Measurements from ENCODE around the gene KBTBD2. TPM values are rescaled to one million over a fixed set of nuclear protein-coding genes. Genes with fewer than 3 reads are reported as not detected.
"Not testable (repeated sequence)": the region's sequence is repeated elsewhere in the genome, so short reads cannot be mapped to it uniquely, and the experiment has no call there.

The KBTBD2 gene
- polyA plus RNA-seq, 1 donor from 2014 or later: 70.1 TPM

- peaks cover 9% of the 10 kb centered on the region for H3K36me3 ChIP-seq (ENCODE audit: insufficient read depth, low read length)
- no peak overlapping the region for H3K4me3 ChIP-seq (ENCODE audit: low read length)
- no peaks in the 10 kb centered on the region for H3K27me3 ChIP-seq (ENCODE audit: insufficient read depth, low read depth, low read length)
- H3K4me2 ChIP-seq (ENCODE audit: low read length): no peak overlapping the region
- H3K9me2 ChIP-seq (ENCODE audit: insufficient read depth, low read length): no peaks in the 10 kb centered on the region
- no peaks in the 10 kb centered on the region for H4K20me1 ChIP-seq (ENCODE audit: insufficient read depth)
- no peak overlapping the region for H2AFZ ChIP-seq (ENCODE audit: low read depth, low read length)
- H3F3A ChIP-seq (ENCODE audit: insufficient read depth, low read length, poor library complexity, severe bottlenecking): no peaks in the 10 kb centered on the region
- no peak overlapping the region for H3K9ac ChIP-seq (ENCODE audit: low read length)
- H3K9me3 ChIP-seq (ENCODE audit: low read length): no peaks in the 10 kb centered on the region
- no peak overlapping the region for H3K27ac ChIP-seq (ENCODE audit: low read length)
- TF ChIP-seq SMC3 (conservative IDR thresholded peaks at IDR 0.05; ENCODE audit: poor library complexity): no peak
- TF ChIP-seq RAD21 (conservative IDR thresholded peaks at IDR 0.05): no peak
- TF ChIP-seq POLR2AphosphoS5 (IDR thresholded peaks at IDR 0.05): no peak
- TF ChIP-seq EZH2 (IDR thresholded peaks at IDR 0.05; ENCODE audit: borderline replicate concordance, insufficient read depth, low read length, poor library complexity, severe bottlenecking): no peak
- no peak for TF ChIP-seq EP300 (conservative IDR thresholded peaks at IDR 0.05; ENCODE audit: poor library complexity, severe bottlenecking)
- no peak for TF ChIP-seq REST (IDR thresholded peaks at IDR 0.05; ENCODE audit: borderline replicate concordance)
- TF ChIP-seq CTCF (IDR thresholded peaks at IDR 0.05; ENCODE audit: poor library complexity, severe bottlenecking): no peak
- no peak for TF ChIP-seq MXI1 (conservative IDR thresholded peaks at IDR 0.05; ENCODE audit: poor library complexity, severe bottlenecking)
- TF ChIP-seq TAF1 (IDR thresholded peaks at IDR 0.05; ENCODE audit: low read depth): no peak
- peaks cover 2% of the 10 kb centered on the region for H3K79me2 ChIP-seq (replicated peaks; ENCODE audit: insufficient read depth, low read length)
Measured at GRCh38 chr7:32921896-32922295, 30.3 kb upstream of the KBTBD2 start.

- H3K27ac ChIP-seq (ENCODE audit: low read length); H3K79me2 ChIP-seq (replicated peaks; ENCODE audit: insufficient read depth, low read length); H4K20me1 ChIP-seq (ENCODE audit: insufficient read depth); H3K9me3 ChIP-seq (ENCODE audit: low read length); H3F3A ChIP-seq (ENCODE audit: insufficient read depth, low read length, poor library complexity, severe bottlenecking); H3K9ac ChIP-seq (ENCODE audit: low read length); H3K9me2 ChIP-seq (ENCODE audit: insufficient read depth, low read length); H3K36me3 ChIP-seq (ENCODE audit: insufficient read depth, low read length); H3K4me2 ChIP-seq (ENCODE audit: low read length); H2AFZ ChIP-seq (ENCODE audit: low read depth, low read length); H3K4me3 ChIP-seq (ENCODE audit: low read length); H3K27me3 ChIP-seq (ENCODE audit: insufficient read depth, low read depth, low read length): not testable (repeated sequence)
Measured at GRCh38 chr7:32916994-32917393, 25.4 kb upstream of the KBTBD2 start.

GRCh38 chr7:32916006-32916405 is 24.4 kb upstream of the KBTBD2 start:
- H3K36me3 ChIP-seq (ENCODE audit: insufficient read depth, low read length): no peaks in the 10 kb centered on the region
- no peaks in the 10 kb centered on the region for H3K27me3 ChIP-seq (ENCODE audit: insufficient read depth, low read depth, low read length)
- no peaks in the 10 kb centered on the region for H4K20me1 ChIP-seq (ENCODE audit: insufficient read depth)
- no peaks in the 10 kb centered on the region for H3F3A ChIP-seq (ENCODE audit: insufficient read depth, low read length, poor library complexity, severe bottlenecking)
- H3K4me2 ChIP-seq (ENCODE audit: low read length): no peak overlapping the region
- H3K9me3 ChIP-seq (ENCODE audit: low read length): no peaks in the 10 kb centered on the region
- H2AFZ ChIP-seq (ENCODE audit: low read depth, low read length): no peak overlapping the region
- no peaks in the 10 kb centered on the region for H3K79me2 ChIP-seq (replicated peaks; ENCODE audit: insufficient read depth, low read length)
- no peaks in the 10 kb centered on the region for H3K9me2 ChIP-seq (ENCODE audit: insufficient read depth, low read length)
- H3K4me3 ChIP-seq (ENCODE audit: low read length): no peak overlapping the region
- H3K27ac ChIP-seq (ENCODE audit: low read length): no peak overlapping the region
- TF ChIP-seq EZH2 (IDR thresholded peaks at IDR 0.05; ENCODE audit: borderline replicate concordance, insufficient read depth, low read length, poor library complexity, severe bottlenecking) (no peak), SMC3 (conservative IDR thresholded peaks at IDR 0.05; ENCODE audit: poor library complexity) (no peak), MXI1 (conservative IDR thresholded peaks at IDR 0.05; ENCODE audit: poor library complexity, severe bottlenecking) (no peak), CTCF (IDR thresholded peaks at IDR 0.05; ENCODE audit: poor library complexity, severe bottlenecking) (no peak), POLR2AphosphoS5 (IDR thresholded peaks at IDR 0.05) (no peak), EP300 (conservative IDR thresholded peaks at IDR 0.05; ENCODE audit: poor library complexity, severe bottlenecking) (no peak)
- no peak overlapping the region for H3K9ac ChIP-seq (ENCODE audit: low read length)
